Renal cortical epithelial cell (primary cell): ENCODE results near the gene ATP8B4. TPM values are rescaled to one million over a fixed set of nuclear protein-coding genes. Genes with fewer than 3 reads are reported as not detected.

ENCODE experiments used
- DNase-seq: peaks from one replicate; pipeline ENCODE4 v3.0.0-alpha.2; 2011; ENCODE audit warnings: low read depth
- total RNA-seq: library from RNA; depleted of rRNA; stranded (reverse); fragments of >200 nt; gene quantifications from 2 replicates; pipeline ENCODE4 v1.2.3, GENCODE V29; 2014

The ATP8B4 gene
- total RNA-seq, 1 donor from 2014 or later: 0.30 TPM

DNA sequence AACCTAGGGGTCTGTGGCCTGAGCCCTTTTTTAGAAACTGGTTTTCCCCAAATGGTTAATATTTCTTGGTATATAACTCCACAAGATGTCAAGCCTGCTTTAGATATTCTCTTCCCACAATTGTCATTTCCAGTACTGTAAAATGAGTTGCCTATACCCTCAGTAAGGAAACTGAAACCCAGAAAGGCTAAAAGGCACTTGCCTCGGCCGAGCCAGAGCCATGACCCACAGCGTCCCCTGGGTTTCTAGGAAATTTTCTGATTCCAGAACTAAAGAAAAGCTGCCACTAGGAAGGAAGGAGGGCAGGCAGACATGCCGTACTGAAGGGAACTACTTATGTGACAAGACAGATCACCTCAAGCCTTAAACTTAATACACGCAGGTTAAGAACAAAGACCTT is 59.1 kb downstream of the ATP8B4 start:
- no peak for DNase-seq

GRCh38 chr15:50059203-50059772 is 59.7 kb downstream of the ATP8B4 start:
- DNase-seq: peak; percentile 49

DNA sequence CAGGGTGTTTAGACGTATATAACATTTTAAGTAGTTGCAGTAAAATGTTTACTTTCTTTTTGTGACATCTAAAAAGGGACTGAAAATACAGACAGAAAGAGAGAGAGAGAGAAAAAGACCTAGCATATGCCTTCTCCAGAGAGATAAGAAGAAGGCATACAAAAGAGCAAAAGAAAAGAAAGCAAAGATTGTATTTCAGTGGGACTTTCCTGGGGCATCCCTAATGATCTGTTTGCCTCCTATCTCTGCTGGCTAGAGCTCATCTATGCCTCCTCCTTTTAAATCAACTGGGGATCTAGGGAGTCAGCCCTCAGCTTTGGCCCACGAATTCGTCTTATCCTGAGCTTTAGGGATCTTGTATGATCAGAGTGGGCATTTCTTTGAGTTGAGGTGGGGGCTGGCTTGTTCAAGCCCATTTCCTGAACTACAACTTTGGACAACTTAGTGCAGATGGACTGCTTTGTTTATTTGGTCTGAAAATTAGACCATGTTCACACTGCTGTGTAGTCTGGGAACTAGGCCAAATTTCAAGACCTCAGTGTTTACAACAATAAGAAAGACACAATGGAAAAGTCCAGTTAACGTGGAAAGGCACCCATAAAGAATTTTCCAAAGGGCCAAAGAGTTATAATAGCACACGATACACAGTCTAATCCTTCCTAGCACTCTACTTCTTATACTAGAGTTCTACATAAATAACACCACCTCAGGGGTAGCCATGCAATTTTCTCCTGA is 61.0 kb downstream of the ATP8B4 start:
- peak; percentile 47 for DNase-seq

- no peak for DNase-seq
Observed at GRCh38 chr15:50057196-50057595, 61.8 kb downstream of the ATP8B4 start.

- DNase-seq: no peak
Observed at GRCh38 chr15:50055750-50056157, 63.3 kb downstream of the ATP8B4 start.

DNA sequence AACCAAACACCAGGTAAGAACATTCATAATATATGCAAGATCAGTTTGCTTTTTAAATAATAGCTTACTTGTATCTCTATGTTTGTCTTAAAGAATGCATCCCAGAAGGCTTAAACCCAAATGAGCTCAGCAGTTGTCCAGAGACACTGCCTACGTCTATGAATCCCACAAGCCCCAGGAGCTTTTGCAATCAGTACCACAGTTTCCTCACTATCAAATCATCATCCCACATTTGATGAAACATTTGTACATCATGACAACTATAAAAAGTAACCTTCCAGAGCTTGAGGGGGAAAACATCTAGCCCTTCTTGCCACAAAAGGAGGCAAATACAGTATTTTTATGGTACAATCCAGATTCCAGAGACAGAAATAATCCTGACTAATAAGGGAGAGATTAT is 63.7 kb downstream of the ATP8B4 start:
- no peak for DNase-seq

- DNase-seq: no peak
Observed at GRCh38 chr15:50053055-50053856, 65.8 kb downstream of the ATP8B4 start.

- peak; percentile 62 for DNase-seq
Observed at GRCh38 chr15:50051811-50052419, 67.1 kb downstream of the ATP8B4 start.

GRCh38 chr15:50050986-50051743 is 67.9 kb downstream of the ATP8B4 start:
- no peak for DNase-seq

GRCh38 chr15:50049871-50050270 is 69.2 kb downstream of the ATP8B4 start:
- no peak for DNase-seq

- DNase-seq: no peak
Observed at GRCh38 chr15:50046867-50047266, 72.2 kb downstream of the ATP8B4 start.

- no peak for DNase-seq
Observed at GRCh38 chr15:50046159-50046558, 72.9 kb downstream of the ATP8B4 start.

DNA sequence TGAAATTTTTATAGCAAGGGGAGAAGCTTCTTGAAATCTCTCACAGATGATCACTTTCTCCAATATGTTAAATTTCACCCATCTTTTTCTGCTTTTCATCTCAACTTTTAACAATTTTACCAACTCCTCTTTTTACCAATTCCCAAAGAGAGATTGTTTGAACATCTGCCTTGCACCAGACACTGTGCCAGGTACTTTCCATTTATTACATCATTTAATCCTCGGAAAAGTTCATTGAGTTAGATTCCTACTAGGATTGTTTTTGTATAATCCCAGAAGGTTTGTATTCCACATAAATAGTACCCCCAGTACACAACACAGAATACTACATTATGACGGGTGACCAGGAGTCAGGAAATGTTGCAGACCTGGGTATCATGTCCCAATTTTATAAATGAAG is 74.1 kb downstream of the ATP8B4 start:
- no peak for DNase-seq

DNA sequence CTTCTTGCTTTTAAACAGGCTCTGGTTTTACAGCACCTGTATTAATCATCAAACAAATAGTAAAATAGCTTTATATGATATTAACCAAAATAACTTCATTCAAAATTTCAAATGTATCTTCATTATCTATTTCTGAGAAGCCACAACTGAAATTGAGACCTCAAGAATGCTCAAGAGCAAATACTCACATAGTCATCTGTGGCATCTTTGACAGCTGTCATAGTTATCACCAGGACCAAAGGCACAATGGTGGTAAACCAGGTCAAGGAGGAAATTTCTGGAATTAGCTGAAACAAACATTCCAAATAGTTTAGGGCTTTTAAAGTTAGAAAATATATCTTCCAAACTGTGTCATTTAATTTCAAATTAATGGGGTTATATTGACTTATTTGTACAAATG is 74.6 kb downstream of the ATP8B4 start:
- DNase-seq: no peak

DNA sequence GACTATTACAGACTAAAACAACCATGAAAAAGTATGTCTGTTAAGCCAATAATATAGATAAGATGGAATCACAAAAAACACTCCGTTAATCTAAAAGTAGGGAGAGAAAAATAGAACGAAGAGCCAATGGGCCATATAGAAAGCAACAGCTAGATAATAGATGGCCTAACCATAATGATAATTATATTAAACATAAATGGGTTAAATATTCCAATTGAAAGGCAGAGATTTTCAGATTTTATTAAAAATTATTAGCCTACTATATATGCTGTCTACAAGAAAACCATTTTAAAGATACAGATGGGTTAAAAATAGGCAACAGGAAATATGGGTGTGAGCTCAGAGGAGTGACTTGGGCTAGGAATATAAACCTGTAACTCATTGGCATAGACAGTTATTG is 76.3 kb downstream of the ATP8B4 start:
- DNase-seq: no peak

- no peak for DNase-seq
Observed at GRCh38 chr15:50030456-50030855, 88.6 kb downstream of the ATP8B4 start.

- DNase-seq: peak; percentile 34
Observed at GRCh38 chr15:50028326-50028725, 90.7 kb downstream of the ATP8B4 start.

GRCh38 chr15:50024281-50024680 is 94.8 kb downstream of the ATP8B4 start:
- DNase-seq: no peak

- no peak for DNase-seq
Observed at GRCh38 chr15:50018491-50018890, 100.5 kb downstream of the ATP8B4 start.

DNA sequence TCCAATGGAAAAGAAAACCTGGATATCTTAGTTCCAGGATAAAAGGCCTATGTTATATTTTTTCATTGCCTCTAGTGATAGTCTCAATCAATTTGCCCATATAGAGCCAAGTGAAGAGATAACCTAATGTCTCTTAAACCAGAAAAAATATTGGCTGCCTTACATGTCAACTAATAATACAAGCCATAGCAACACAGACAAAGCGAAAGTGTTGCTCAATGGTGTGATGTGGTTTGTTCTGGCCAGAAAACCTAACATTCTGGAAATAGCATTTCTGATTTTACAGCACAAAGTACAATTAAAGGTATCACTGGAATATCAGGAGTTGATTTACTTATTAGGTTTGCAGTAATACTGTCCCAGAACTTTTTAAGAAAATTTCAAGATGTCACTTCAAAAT is 101.5 kb downstream of the ATP8B4 start:
- no peak for DNase-seq

GRCh38 chr15:50016951-50017350 is 102.1 kb downstream of the ATP8B4 start:
- no peak for DNase-seq

DNA sequence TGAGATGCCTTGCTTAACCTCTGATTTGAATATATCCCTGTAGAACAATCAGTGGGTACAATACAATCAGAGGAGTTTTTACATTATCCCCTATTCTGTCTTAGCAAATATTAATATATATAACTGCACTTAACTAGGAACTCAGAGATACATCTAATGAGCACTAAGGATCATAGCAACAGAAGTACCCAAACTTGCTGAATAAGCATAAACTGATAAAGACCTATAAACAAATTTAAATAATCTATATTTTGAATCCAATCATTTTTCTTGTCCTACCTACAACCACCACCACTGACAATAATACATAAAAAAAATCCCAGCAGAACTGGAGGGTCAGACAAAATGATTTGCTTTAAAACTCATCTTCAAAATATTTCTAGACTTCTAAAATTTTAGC is 106.2 kb downstream of the ATP8B4 start:
- DNase-seq: no peak
